DMS153 (cell line): Measurements from ENCODE around the gene IL17RE.
"Not testable (repeated sequence)": the region's sequence is repeated elsewhere in the genome, so short reads cannot be mapped to it uniquely, and the experiment has no call there.

ENCODE experiments used
- DNase-seq: peaks from one replicate; lab custom pipeline; 2025; lab: John Stamatoyannopoulos, UW

IL17RE gene

DNA sequence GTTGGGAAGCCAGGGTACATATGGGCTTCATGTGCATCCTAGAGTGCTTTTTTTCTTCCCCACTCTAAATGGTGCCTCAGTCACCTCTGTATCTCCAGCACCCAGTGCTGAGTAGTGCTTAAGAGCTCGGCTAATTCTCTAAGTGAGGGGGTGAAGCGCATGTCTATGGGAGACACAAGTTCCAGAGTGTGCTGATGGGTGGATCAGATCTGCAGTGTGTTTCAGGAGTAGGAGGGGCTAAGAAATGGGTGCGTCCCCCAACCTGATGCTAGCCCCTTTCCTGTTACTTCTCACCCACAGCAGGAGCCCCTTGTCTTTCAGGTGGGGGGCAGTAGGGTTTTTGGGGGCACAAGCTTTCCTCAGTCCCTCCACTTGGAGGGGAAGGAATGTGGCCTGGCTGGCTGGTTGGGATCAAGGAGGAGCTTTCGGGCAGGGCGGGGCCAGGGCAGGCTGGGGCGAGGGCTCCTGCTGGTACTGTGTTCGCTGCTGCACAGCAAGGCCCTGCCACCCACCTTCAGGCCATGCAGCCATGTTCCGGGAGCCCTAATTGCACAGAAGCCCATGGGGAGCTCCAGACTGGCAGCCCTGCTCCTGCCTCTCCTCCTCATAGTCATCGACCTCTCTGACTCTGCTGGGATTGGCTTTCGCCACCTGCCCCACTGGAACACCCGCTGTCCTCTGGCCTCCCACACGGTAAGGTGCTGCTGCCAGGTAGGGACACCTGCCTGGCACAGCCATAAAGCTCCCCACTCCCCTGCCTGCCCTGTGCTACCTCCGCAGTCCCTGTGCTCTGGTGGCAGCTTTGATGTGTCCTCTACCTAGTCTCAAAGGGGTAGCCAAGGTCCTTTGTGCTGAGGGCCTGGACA is at the start of gene IL17RE:
IL17RE (plus strand) TSS at position 477 of the 866 bp plus-strand sequence; CDS start at position 562, 85 bp downstream.
- no peak for DNase-seq

GRCh38 chr3:9854291-9854940 is 48.2 kb upstream of the IL17RE start:
- DNase-seq, result peak; percentile 3

DNA sequence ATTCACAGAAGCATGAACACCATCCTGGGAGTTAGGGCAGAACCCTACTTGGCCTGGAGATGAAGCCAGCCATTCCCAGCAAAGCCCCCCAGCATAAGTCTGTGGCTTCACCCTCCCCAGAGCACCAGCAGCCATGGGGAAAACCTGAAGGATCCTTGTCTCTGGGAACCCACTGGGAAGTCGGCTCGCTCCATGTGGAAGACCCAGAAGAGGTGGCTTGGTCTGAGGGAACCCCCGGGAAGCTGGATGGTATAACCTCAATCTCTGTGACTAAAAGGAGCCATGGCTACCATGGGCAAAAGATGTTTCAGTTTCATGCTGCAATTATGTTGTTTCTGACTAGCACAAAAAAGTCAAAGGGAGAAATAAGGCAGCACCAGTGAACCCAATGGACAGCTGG is 47.1 kb upstream of the IL17RE start:
- no peak for DNase-seq

DNA sequence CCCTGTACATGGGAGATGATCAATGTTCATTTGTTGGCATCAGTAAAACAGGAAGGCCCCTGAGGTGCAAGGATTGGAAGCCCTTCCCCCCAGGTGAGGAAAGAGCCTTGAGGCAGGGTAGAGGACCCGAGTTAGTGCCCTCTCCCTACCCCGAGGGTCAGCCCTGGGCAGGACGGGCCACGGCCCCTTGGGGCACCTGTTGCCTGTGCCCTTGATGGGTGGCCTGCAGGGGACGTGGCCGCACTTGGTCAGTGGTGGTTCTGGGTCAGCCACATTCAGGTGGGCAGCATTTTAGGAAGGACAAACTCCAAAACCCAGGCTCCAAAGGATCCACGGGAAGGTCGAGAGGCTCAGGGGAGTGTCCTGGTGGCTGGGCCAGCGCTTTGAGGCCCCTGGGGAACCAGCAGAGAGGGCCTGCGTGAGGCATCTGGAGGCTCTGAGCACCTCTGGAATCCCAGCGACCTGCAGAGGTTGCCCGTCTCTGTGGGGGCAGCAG is 43.1 kb upstream of the IL17RE start:
- DNase-seq, result no peak

- no peak for DNase-seq
Measured at GRCh38 chr3:9861201-9861600, 41.4 kb upstream of the IL17RE start.

DNA sequence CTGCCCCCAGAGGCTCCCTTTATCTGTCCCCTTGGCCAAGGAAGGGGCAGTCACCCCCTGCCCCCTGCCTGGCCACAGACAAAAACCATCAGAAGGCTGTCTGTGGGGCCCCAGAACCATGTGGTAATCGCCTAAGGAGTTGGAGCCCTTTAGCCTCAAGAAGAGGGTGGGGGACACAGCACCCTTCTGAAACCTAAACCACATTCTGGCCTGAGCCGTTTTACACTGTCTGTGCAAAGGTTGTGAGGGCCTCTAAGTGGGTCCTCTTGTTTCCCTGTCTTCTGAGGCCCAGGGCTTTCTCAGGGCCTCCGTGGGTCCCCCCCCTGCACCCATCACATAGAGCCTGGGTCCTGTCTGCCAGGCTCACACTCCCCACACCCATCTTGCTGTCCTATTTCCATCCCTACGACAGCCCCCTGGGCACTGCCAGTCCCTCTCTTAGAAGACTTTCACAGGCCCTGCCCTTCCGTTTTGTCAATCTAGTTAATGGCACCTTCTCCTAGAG is 41.0 kb upstream of the IL17RE start:
- DNase-seq, result no peak

DNA sequence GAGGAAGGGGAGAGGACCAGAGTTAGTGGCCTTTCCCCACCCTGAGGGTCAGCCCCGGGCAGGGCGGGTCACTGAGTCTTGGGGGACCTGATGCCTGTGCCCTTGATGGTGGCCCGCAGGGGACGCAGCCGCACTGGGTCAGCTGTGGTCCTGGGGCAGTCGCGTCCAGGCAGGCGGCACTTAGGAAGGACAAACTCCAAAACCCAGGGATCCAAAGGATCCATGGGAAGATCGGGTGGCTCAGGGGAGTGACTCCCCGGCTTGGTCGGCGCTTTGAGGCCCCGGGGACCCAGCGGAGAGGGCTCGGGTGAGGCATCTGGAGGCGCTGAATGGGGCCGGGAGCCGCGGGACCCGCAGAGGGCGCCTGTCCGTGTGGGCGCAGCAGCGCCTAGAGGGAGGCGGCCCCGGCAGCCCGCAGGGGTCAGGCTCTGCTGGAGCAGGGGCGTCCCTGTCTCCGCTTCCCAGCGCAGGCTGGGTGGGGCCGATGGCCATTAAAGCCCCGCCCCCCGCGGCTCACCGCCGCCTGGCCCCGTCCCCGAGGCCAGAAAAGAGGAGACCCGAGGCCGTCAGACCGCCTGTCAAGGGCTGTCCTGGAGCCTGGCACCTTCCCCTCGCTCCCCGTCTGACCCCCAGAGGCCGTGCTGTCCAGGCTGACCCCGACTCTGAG is 40.1 kb upstream of the IL17RE start:
- DNase-seq, result no peak

DNA sequence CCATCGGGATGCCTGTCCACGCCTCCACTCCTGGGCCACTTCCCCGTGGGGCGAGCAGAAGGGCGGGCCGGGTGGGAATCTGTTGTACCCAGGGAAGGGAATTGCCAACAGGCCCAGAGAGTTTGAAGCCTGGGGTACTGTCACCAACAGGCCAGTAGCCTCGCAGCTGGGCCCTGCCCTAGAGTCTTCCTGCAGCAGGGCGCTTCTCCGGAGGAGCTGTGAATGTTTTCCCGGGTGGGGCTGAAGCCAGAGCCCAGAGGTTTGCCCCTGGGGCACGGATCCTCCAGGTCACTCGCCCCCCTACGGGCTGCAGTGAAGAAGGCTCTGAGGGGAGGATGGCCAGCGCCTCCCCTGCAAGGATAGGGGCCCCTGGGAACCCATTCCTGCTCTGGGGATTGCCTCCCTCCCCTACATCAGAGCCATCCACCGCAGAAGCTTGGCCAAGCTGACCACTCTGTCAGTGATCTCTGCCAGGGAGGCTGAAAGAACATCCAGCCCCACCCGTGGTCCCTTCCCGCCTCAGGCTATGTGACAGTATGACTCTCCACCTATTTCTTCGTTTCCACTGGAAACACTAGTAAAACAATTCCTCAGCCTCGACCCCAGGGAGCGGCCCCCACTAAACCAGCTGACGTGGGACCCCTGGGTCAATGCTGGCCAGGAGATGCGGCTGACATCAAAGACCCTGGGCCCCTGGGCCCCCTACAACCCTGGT is 39.4 kb upstream of the IL17RE start:
- no peak for DNase-seq

- peak; percentile 11 for DNase-seq
Measured at GRCh38 chr3:9864200-9864927, 38.3 kb upstream of the IL17RE start.

GRCh38 chr3:9865125-9865637 is 37.5 kb upstream of the IL17RE start:
- not testable (repeated sequence) for DNase-seq

DNA sequence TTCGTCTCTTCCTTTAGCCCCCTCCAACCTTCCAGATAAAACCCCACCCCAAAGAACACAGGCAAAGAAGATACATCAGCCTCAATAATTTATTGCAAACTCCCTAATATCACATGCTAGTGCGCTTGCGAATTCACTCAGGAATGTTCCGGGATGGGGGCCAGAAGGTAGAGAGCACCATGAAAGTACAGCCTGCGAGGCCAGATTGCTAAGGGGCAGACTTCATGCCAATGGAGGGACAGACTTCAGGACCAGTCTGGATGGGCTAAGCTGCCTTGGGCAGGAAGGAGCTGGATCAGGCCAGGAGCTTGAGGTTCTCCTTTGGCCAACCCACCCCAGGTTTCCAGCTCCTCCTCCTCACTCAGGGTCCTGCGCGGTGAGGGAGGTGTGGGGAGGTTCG is 36.0 kb upstream of the IL17RE start:
- no peak for DNase-seq

- DNase-seq, result no peak
Measured at GRCh38 chr3:9867106-9867505, 35.5 kb upstream of the IL17RE start.

DNA sequence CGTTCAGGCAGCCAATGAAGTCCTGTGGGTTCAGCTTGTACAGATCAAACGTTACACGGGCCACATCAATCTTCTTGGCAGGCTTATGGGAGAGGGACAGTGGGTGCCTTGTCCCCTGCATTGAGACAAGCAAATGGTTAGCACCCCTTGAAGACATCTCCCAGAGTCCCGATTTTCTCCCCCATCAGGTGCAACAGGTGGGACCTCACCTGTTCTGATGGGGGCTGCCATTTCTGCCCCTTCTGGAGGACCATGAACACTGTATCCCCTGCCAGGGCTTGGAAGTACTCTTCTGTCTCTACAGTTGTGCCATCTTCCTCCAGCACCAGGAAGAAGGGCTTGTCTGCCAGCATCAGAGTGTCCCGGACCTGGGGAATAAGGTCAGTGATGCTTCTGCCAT is 32.7 kb upstream of the IL17RE start:
- DNase-seq, result no peak

DNA sequence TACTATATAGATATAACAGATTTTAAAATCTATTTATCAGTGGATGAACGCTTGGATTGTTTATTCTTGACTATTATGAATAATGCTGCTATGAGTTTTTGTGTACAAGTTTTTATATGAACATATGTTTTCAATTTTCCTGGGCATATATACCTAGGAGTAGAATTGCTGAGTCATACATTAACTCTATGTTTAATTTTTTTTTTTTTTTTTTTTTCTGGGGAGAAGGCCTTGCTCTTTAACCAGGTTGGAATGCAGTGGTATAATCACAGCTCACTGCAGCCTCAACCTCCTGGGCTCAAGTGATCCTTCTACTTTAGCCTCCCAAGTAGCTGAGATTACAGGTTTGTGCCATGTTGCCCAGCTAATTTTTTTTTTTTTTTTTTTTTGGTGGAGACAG is 31.7 kb upstream of the IL17RE start:
- DNase-seq, result no peak

DNA sequence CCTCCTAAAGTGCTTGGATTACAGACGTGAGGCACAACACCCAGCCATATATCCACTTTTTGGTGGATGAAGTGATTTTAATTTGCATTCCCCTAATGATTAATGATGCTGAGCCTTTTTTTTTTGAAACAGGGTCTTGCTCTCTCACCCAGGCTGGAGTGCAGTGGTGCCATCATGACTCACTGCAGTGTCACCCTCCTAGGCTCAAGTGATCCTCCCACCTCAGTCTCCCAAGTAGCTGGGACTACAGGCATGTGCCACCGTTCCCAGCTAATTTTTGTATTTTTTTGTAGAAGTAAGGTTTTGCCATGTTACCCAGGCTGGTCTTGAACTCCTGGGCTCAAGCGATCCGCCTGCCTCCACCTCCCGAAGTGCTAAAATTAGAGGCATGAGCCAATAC is 30.6 kb upstream of the IL17RE start:
- DNase-seq, result not testable (repeated sequence)

GRCh38 chr3:9875448-9875847 is 27.2 kb upstream of the IL17RE start:
- DNase-seq, result peak; percentile 52

- not testable (repeated sequence) for DNase-seq
Measured at GRCh38 chr3:9876255-9876654, 26.4 kb upstream of the IL17RE start.

- DNase-seq, result no peak
Measured at GRCh38 chr3:9876991-9877390, 25.7 kb upstream of the IL17RE start.

DNA sequence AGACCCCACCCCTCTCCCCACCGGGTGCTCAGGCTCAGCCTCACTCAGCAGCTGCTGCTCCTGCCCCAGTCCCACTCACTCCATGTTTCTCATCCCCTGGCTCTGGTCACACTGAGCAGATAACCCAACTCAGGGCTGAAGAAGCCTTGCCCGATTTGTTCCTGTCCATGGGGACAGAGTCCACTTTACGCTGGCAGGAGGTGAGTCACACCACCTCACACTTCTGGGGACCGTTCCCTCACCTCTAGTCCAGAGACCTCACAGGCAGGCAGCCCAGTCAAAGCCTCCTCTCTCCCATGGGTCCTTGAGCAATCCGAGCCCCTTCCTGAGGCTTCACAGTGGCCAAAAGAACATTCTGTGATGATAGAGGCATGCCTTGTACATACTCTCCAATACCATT is 23.9 kb upstream of the IL17RE start:
- DNase-seq, result no peak

DNA sequence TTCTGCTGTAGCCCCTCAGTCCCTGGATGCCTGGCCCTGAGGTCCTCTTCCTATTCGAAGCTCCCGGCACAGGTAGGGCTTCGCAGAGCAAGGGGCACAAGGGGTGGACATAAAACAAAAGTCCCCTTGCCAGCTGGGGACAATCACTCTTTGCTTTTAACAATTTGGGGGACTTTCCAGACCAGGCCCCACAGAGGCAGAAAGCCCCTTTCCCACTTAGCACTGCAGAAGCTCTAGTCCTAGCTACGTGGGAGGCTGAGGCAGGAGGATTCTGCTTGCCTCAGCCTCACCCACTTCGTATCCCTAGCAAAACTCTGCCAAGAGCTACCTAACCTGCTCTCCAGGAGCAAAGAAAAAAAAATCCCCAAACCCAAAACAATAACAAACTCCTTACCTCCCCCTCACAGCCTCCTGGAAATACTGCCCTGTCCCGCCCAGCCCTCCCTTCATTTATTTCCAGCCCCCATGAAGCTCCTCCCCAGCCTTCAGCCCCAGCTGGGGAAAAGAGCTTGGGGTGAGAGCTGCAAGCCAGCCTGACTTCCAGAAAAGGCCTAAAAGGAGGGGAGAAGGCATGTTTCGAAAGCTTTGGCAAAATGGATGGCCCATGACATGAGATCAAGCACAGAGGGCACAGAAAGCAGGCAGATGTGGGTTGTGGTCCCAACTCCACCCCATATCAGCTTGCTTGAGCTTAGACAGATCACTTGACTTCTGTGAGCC is 22.7 kb upstream of the IL17RE start, which contains the start of gene CIDEC:
CIDEC (minus strand) TSS at position 424 of the 720 bp plus-strand sequence. CDS start 1,767 bp downstream, outside the sequence.
- DNase-seq, result no peak
